ENCODE measurements around the gene PLA2G2C. TPM values are rescaled to one million over a fixed set of nuclear protein-coding genes. Genes with fewer than 3 reads are reported as not detected.
"Not testable (repeated sequence)": the region's sequence is repeated elsewhere in the genome, so short reads cannot be mapped to it uniquely, and the experiment has no call there.

Gene PLA2G2C, protein sequence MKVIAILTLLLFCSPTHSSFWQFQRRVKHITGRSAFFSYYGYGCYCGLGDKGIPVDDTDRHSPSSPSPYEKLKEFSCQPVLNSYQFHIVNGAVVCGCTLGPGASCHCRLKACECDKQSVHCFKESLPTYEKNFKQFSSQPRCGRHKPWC
- not detected for total RNA-seq
- polyA plus RNA-seq = under 1 TPM in 1 of 2 donors, not detected in 1; 0.02 TPM
- long read RNA-seq, donor 1 = 0 reads
- long read RNA-seq, donor 2 = 0 reads
- long read RNA-seq, donor 3 = 0 reads

- Histone ChIP-seq H3K27ac (no peak within 1 kb of the TSS), H3K4me3 (peak within 1 kb of the TSS; percentile 35), H3K4me1 (ENCODE audit: insufficient read depth) (no peaks in the 10 kb centered on the region), H3K9me3 (no peaks in the 10 kb centered on the region), H3K27me3 (no peaks in the 10 kb centered on the region), H3K36me3 (no peaks in the 10 kb centered on the region)
- WGBS, 3 donors = 2 to 9% (median 3%) methylated on average over 27 to 52 of the region's 52 CpGs
- intact Hi-C loops (cut with DNase I) = no loop called here
- TF ChIP-seq CTCF (IDR thresholded peaks at IDR 0.05) (no peak), POLR2A (IDR thresholded peaks at IDR 0.05) (peak; percentile 19), EP300 (IDR thresholded peaks at IDR 0.05) (no peak)
- peak; percentile 37 to 76 (median 57) for DNase-seq
Measured at GRCh38 chr1:20185834-20186782, at the start of gene PLA2G2C, which contains the start of gene UBXN10. TSS of gene PLA2G2C (minus strand) at chr1:20186518. CDS start at chr1:20177363, 9,155 bp downstream. TSS of gene UBXN10 (plus strand) at chr1:20186096. CDS start at chr1:20190562, 4,466 bp downstream.

- intact Hi-C loops (cut with DNase I) = no loop called here
- H3K36me3 ChIP-seq = no peaks in the 10 kb centered on the region
- WGBS, 3 donors = 58 to 69% (median 60%) methylated on average over 6 of the region's 6 CpGs
- DNase-seq = no peak
- no peaks in the 10 kb centered on the region for H3K9me3 ChIP-seq
- H3K4me1 ChIP-seq (ENCODE audit: insufficient read depth) = no peaks in the 10 kb centered on the region
- H3K4me3 ChIP-seq = no peak overlapping the region
- H3K27ac ChIP-seq = no peak overlapping the region
- TF ChIP-seq EP300 (IDR thresholded peaks at IDR 0.05) (no peak), POLR2A (IDR thresholded peaks at IDR 0.05) (no peak), CTCF (IDR thresholded peaks at IDR 0.05) (no peak)
- no peaks in the 10 kb centered on the region for H3K27me3 ChIP-seq
Measured at GRCh38 chr1:20234788-20235535, 48.6 kb upstream of the PLA2G2C start.

DNA sequence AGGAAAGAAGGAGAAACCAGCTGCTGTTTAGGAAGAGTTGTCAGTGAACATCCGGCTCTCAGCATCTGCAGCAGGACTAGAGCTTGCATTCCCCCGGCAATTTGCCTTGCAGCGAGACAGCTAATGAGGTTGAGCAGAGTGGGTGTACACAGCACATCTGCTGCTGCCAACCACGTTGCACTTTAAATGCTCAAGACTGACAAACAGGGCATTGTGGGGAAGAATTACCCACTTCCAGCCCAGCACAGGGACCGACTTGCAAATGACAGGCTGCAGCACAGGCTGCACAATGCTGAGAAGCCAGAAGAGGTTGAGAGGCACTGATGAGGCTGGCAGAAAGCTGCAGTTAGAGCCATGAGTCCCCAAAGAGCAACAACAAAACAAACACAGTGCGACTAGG lies 47.5 kb upstream of the PLA2G2C start:
- WGBS, 3 donors = 8 to 16% (median 13%) methylated on average over 6 of the region's 6 CpGs
- Histone ChIP-seq H3K4me1 (ENCODE audit: insufficient read depth) (no peaks in the 10 kb centered on the region), H3K4me3 (no peak overlapping the region), H3K36me3 (no peaks in the 10 kb centered on the region), H3K27ac (no peak overlapping the region), H3K9me3 (no peaks in the 10 kb centered on the region), H3K27me3 (no peaks in the 10 kb centered on the region)
- no peak for DNase-seq
- intact Hi-C loops (cut with DNase I) = no loop called here
- TF ChIP-seq EP300 (IDR thresholded peaks at IDR 0.05) (no peak), CTCF (IDR thresholded peaks at IDR 0.05) (no peak), POLR2A (IDR thresholded peaks at IDR 0.05) (no peak)

GRCh38 chr1:20233394-20233793 lies 47.1 kb upstream of the PLA2G2C start:
- H3K4me1 ChIP-seq (ENCODE audit: insufficient read depth) = no peaks in the 10 kb centered on the region
- no peak overlapping the region for H3K27ac ChIP-seq
- no peaks in the 10 kb centered on the region for H3K27me3 ChIP-seq
- no peak overlapping the region for H3K4me3 ChIP-seq
- DNase-seq = no peak
- TF ChIP-seq CTCF (IDR thresholded peaks at IDR 0.05) (no peak), EP300 (IDR thresholded peaks at IDR 0.05) (no peak), POLR2A (IDR thresholded peaks at IDR 0.05) (no peak)
- no peaks in the 10 kb centered on the region for H3K36me3 ChIP-seq
- WGBS, 3 donors = 31 to 42% (median 38%) methylated on average over 3 of the region's 3 CpGs
- no peaks in the 10 kb centered on the region for H3K9me3 ChIP-seq
- intact Hi-C loops (cut with DNase I) = no loop called here

GRCh38 chr1:20232564-20232963 lies 46.2 kb upstream of the PLA2G2C start:
- WGBS, 3 donors = 20 to 28% (median 21%) methylated on average over 7 of the region's 7 CpGs
- H3K4me3 ChIP-seq; H3K9me3 ChIP-seq; H3K27ac ChIP-seq; H3K4me1 ChIP-seq (ENCODE audit: insufficient read depth); H3K36me3 ChIP-seq; H3K27me3 ChIP-seq; intact Hi-C loops (cut with DNase I); DNase-seq: not testable (repeated sequence)
